HUES48 (cell line): ENCODE results near the gene MYO3B.

ENCODE experiments used
- H3K27ac ChIP-seq: one replicate; pipeline ENCODE4 v1.7.0; 2013; ENCODE audit warnings: low read depth, low read length, inconsistent platforms
- H3K27me3 ChIP-seq: 2 replicates; pipeline ENCODE4 v1.6.1; 2013; ENCODE audit warnings: mild to moderate bottlenecking, low read length; ENCODE audit not compliant: control insufficient read depth, insufficient read depth
- H3K36me3 ChIP-seq: 2 replicates; pipeline ENCODE4 v1.6.1; 2013; ENCODE audit warnings: low read length; ENCODE audit not compliant: control insufficient read depth, insufficient read depth
- H3K4me1 ChIP-seq: 2 replicates; pipeline ENCODE4 v1.6.1; 2013; ENCODE audit warnings: mild to moderate bottlenecking, low read length; ENCODE audit not compliant: control insufficient read depth, insufficient read depth
- H3K4me3 ChIP-seq: 2 replicates; pipeline ENCODE4 v1.5.1; 2013; ENCODE audit warnings: mild to moderate bottlenecking, low read depth, low read length
- H3K9ac ChIP-seq: 2 replicates; pipeline ENCODE4 v1.6.1; 2013; ENCODE audit warnings: mild to moderate bottlenecking, low read depth, low read length, moderate library complexity
- H3K9me3 ChIP-seq: 2 replicates; pipeline ENCODE4 v1.6.1; 2013; ENCODE audit warnings: low read length; ENCODE audit not compliant: control insufficient read depth, insufficient read depth

Gene MYO3B

DNA sequence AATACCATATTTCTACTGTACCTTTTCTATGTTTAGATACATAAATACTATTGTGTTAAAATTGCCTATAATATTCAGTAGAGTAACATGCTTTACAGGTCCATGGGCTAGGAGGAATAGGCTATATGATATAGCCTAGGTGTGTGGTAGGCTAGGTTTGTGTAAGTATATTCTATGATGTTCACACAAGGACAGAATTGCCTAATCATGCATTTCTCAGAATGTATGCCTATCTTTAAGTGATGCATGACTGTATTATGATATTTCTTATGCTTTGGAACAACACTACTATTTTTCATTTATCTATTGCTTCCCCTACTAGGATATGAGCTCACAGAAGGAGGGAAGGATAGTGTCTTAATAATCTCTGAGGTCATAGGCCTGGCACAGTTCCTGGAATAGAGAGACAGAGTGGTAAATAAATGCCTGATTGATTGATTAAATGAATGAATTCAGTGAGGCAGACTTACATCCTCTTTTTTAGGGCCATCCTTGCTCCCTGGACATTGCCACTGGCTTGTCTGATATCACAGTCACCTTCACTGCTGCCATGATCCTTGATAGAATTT, 121.0 kb downstream of the MYO3B start:
- Histone ChIP-seq H3K4me1 (no peaks in the 10 kb centered on the region), H3K9ac (no peak overlapping the region), H3K27ac (no peak overlapping the region), H3K36me3 (no peaks in the 10 kb centered on the region), H3K27me3 (no peaks in the 10 kb centered on the region), H3K9me3 (no peaks in the 10 kb centered on the region), H3K4me3 (no peak overlapping the region)

DNA sequence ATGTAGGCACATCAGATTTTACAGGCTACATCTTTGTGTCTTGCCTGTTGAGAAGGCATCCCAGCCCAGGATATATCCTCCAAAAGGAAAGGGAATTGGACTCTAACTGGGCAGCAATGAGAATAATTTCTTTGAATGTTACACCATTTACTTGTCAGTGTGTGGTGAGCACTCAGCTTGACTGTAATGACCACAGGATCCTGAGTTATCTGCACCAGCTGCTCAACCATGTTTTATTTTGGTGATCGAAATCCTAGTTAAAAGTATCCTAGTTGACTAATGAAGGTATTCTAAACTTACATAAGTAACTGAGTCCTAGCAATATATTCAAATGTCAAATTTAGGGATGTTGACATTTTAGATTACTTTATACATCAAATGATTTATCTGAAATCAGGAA, 123.0 kb downstream of the MYO3B start:
- H3K9ac ChIP-seq = no peak overlapping the region
- 0 out of 2 replicates have a peak, but pooled peaks cover 2% of the 10 kb centered on the region for H3K4me1 ChIP-seq
- no peaks in the 10 kb centered on the region for H3K36me3 ChIP-seq
- H3K4me3 ChIP-seq = no peak overlapping the region
- no peak overlapping the region for H3K27ac ChIP-seq
- no peaks in the 10 kb centered on the region for H3K27me3 ChIP-seq
- no peaks in the 10 kb centered on the region for H3K9me3 ChIP-seq

DNA sequence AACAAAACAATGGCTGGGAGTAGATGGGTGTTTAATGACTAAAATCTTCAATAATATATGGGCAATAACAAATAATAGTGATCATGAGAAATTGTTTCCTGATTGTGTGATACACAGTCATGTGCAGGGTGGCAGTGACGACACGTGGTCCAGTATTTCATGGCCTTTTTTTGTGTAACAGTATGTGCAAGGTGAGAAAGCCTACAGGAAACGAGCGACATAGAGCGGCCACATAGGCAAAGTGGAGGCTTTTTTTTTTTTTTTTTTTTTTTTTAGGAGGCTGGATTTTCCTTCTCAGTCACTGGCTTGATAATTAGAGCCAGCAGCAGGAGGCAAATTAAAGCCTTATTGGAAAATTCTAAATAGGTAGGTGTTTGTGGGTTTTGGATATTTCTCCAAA, 123.7 kb downstream of the MYO3B start:
- H3K27me3 ChIP-seq = no peaks in the 10 kb centered on the region
- no peaks in the 10 kb centered on the region for H3K9me3 ChIP-seq
- H3K4me3 ChIP-seq = no peak overlapping the region
- H3K9ac ChIP-seq = no peak overlapping the region
- H3K27ac ChIP-seq = no peak overlapping the region
- H3K36me3 ChIP-seq = no peaks in the 10 kb centered on the region
- 0 out of 2 replicates have a peak, but pooled peaks cover 2% of the 10 kb centered on the region for H3K4me1 ChIP-seq

DNA sequence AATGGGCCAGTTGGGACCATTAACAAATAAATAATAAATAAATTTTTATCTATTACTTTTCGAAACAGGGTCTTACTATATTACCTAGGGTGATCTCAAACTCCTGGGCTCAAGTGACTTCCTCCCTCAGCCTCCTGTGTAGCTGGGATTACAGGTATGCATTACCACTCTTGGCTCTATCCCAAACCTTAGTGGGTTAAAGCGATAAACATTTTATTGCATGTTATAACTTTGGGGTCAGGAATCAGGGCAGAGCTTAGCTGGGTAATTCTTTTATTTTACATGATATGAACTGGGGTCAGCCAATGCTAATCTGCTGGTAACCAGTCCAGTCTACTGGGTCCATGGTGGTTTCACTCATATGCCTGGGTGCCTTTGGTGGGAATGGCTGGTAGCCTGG, 127.8 kb downstream of the MYO3B start:
- Histone ChIP-seq H3K9me3 (no peaks in the 10 kb centered on the region), H3K27me3 (no peaks in the 10 kb centered on the region), H3K27ac (no peak overlapping the region), H3K4me1 (0 out of 2 replicates have a peak, but pooled peaks cover 2% of the 10 kb centered on the region), H3K9ac (no peak overlapping the region), H3K4me3 (no peak overlapping the region), H3K36me3 (no peaks in the 10 kb centered on the region)

DNA sequence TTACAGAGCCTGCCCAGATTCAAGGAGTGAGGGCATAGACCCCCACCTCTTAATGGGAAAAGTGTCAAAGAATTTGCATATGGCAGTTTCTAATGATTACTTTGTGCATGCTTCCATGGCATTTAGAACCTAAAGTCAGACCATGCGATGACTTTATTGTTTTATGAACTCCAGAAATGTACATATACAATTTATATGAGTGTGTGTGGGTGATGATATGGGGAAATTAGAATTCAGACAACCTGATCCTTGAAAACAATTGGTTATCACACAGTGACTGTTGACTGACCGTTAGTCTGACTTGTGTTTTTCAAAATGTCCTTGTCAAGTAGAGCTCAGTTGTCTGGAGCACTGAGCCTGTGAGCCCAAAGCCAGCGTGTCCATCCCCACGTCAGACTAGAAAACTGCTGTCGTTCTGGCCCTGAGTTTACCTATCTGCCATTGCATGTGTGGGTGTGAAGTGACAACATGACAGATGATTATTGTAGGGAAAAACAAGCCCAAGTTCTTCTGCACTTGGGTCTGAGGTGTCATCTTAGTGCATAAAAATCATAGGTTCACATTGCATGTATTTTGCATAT, 128.4 kb downstream of the MYO3B start:
- no peak overlapping the region for H3K9ac ChIP-seq
- H3K4me3 ChIP-seq = no peak overlapping the region
- no peaks in the 10 kb centered on the region for H3K36me3 ChIP-seq
- H3K4me1 ChIP-seq = 0 out of 2 replicates have a peak, but pooled peaks cover 2% of the 10 kb centered on the region
- no peaks in the 10 kb centered on the region for H3K27me3 ChIP-seq
- no peaks in the 10 kb centered on the region for H3K9me3 ChIP-seq
- H3K27ac ChIP-seq = no peak overlapping the region

DNA sequence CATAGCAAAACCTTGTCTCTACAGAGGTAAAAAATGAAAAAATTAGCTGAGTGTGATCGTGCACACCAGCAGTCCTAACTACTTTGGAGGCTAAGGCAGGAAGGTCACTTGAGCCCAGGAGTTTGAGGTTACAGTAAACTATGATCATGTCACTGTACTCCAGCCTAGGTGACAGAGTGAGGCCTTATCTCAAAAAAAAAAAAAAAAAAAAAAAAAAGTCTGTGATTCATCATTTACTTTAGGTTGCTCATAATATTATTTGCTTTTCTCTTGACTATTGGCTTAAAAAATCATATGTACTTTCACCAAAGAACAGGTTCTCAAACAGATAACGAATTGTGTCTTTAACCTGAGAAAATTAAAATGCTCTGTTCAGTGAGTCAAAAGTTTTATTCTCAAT, 129.1 kb downstream of the MYO3B start:
- Histone ChIP-seq H3K27me3 (no peaks in the 10 kb centered on the region), H3K27ac (no peak overlapping the region), H3K4me3 (no peak overlapping the region), H3K36me3 (no peaks in the 10 kb centered on the region), H3K4me1 (0 out of 2 replicates have a peak, but pooled peaks cover 2% of the 10 kb centered on the region), H3K9ac (no peak overlapping the region), H3K9me3 (no peaks in the 10 kb centered on the region)

DNA sequence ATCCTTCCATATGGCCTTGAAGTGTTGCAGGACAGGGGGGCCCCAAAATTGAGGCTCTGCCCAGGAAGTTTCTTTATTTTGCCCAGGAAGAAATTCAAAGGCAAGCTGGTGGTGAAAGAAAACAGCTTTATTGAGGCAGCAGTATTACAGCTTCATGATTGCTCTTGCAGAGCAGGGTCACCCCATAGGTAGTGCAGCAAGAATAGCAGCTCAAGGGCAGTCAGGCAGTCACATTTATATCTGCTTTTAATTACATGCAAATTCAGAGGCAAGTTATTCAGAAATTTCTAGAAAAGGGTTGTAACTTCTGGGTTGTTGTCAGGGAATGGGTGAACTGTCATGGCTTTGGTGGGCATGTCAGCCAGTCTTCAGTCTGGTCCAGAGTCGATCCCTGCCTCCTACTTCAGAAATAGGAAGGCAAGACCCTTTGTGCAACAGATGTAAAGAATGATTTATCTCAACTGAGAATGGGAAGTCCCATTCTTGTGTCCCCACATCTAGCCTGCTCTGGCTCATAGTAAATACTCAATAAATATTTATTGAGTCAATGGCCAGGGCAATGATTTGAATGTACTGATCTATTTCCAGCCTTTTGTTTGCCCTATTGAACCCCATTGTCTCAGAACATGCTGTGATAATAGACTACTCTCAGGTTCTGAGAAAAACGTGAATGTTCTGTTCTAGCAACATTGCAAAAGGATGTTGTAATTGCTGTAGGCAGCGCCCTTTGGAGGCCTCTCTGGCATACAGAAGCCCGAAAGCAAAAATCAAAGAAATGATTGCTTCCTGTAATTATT, 129.8 kb downstream of the MYO3B start:
- H3K9me3 ChIP-seq = no peaks in the 10 kb centered on the region

DNA sequence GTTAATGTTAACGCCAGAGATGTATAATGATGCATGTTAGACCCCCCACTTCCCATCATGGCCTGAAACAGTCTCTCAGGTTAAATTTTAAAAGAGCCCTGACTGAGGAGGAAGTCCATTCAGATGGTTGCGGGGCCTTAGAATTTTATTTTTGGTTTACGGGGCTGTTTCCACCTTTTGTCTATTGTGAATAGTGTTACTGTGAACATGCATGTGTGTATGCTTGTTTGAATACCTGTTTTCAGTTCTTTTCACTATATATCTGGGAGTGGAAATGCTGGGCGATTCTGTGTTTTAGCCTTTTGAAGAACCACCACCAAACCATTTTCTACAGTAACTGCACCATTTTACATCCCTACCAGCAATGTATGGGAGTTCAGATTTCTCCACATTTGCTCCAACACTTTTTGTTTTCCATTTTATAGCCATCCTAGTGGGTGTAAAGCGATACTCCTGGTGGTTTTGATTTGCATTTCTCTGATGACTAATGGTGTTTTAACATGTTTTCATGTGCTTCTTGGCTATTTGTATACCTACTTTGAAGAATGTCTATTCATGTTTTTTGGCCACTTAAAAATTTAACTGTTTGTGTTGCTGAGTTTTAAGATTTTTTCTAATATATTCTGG, 133.0 kb downstream of the MYO3B start:
- H3K9me3 ChIP-seq = no peaks in the 10 kb centered on the region
- no peak overlapping the region for H3K4me3 ChIP-seq
- H3K27ac ChIP-seq = no peak overlapping the region
- no peak overlapping the region for H3K9ac ChIP-seq
- no peaks in the 10 kb centered on the region for H3K36me3 ChIP-seq
- no peaks in the 10 kb centered on the region for H3K27me3 ChIP-seq
- no peaks in the 10 kb centered on the region for H3K4me1 ChIP-seq

More for the DNA sequence above, 129.8 kb downstream of the MYO3B start:
- Histone ChIP-seq H3K36me3 (no peaks in the 10 kb centered on the region), H3K4me3 (no peak overlapping the region), H3K4me1 (0 out of 2 replicates have a peak, but pooled peaks cover 2% of the 10 kb centered on the region), H3K27ac (no peak overlapping the region), H3K27me3 (no peaks in the 10 kb centered on the region), H3K9ac (no peak overlapping the region)

DNA sequence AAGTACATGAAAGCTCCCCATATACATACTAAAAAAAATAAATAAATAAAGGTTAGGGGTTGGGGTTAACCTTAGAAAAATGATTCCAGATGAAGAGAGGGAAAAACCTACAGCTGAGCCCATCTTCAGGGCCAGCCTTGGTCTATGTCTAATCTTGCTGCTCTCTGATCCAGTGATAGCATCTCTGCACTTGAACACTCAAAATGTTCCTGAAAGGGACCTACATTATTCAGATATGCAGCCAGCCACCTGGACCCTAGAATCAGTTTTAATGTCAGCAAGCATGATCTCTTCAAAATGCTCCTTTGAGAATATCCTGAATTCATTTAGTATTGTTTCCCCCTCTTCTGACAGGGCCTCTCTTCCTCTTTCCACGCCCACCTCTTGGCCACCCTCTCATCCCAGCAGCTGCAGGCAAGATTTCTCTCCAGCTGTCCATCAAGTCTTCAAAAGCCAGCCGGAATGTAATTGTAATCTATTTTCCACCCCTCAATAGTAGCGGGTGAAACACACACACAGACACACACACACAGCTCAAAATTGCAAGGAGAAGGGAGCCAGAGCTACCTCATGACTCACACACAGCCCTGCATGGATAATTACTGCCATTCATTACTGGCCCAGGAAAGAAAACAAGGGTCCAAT, 135.5 kb downstream of the MYO3B start:
- Histone ChIP-seq H3K9ac (no peak overlapping the region), H3K27ac (no peak overlapping the region), H3K27me3 (no peaks in the 10 kb centered on the region), H3K4me1 (no peaks in the 10 kb centered on the region), H3K4me3 (no peak overlapping the region), H3K9me3 (no peaks in the 10 kb centered on the region), H3K36me3 (no peaks in the 10 kb centered on the region)

DNA sequence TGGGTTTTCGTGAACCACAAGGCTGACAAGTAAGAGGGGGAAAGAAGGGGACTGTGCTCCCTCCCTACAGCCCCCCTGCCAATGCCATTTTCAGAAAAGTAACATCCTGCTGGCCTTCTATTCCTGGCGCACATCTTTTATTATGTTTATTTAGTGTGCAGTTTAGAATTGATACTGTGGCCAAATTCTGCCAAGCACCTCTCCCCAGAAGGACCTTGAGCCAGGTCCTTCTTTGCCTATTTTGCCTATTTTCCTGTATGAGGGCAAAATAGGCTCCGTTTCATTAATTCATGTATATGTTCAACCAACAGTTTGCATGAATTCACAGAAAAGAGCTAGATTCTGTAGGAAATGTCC, 136.0 kb downstream of the MYO3B start:
- no peak overlapping the region for H3K9ac ChIP-seq

More for the DNA sequence above, 136.0 kb downstream of the MYO3B start:
- Histone ChIP-seq H3K4me3 (no peak overlapping the region), H3K9me3 (peaks cover 2% of the 10 kb centered on the region; the same call in 1 of the 2 replicates), H3K27ac (no peak overlapping the region), H3K27me3 (no peaks in the 10 kb centered on the region), H3K36me3 (no peaks in the 10 kb centered on the region), H3K4me1 (no peaks in the 10 kb centered on the region)
